ENCODE data around the gene TWIST2. TPM values are rescaled to one million over a fixed set of nuclear protein-coding genes. Genes with fewer than 3 reads are reported as not detected.

The TWIST2 gene
- polyA plus RNA-seq, 1 donor = 4.9 TPM

GRCh38 chr2:238947920-238948710 lies 100.2 kb downstream of the TWIST2 start:
- DNase-seq = no peak
- Histone ChIP-seq H3K4me1 (ENCODE audit: control insufficient read depth, insufficient read depth, low read length) (no peaks in the 10 kb centered on the region), H3K4me3 (ENCODE audit: low read length) (no peak overlapping the region), H3K27me3 (ENCODE audit: control insufficient read depth, insufficient read depth, low read length) (no peaks in the 10 kb centered on the region), H3K36me3 (ENCODE audit: control insufficient read depth, insufficient read depth, low read length) (no peaks in the 10 kb centered on the region), H3K27ac (ENCODE audit: low read length) (no peak overlapping the region), H3K9me3 (ENCODE audit: control insufficient read depth, low read depth, low read length) (no peaks in the 10 kb centered on the region)
- 89% methylated on average over 3 of the region's 10 CpGs for WGBS (ENCODE audit: insufficient coverage, low lambda C conversion rate)

GRCh38 chr2:238948765-238949641 lies 101.1 kb downstream of the TWIST2 start:
- WGBS (ENCODE audit: insufficient coverage, low lambda C conversion rate) = no CpG with 5 or more reads among the region's 7 CpGs
- no peaks in the 10 kb centered on the region for H3K27me3 ChIP-seq (ENCODE audit: control insufficient read depth, insufficient read depth, low read length)
- H3K36me3 ChIP-seq (ENCODE audit: control insufficient read depth, insufficient read depth, low read length) = no peaks in the 10 kb centered on the region
- no peaks in the 10 kb centered on the region for H3K4me1 ChIP-seq (ENCODE audit: control insufficient read depth, insufficient read depth, low read length)
- no peak overlapping the region for H3K4me3 ChIP-seq (ENCODE audit: low read length)
- no peaks in the 10 kb centered on the region for H3K9me3 ChIP-seq (ENCODE audit: control insufficient read depth, low read depth, low read length)
- no peak overlapping the region for H3K27ac ChIP-seq (ENCODE audit: low read length)
- DNase-seq = no peak

- DNase-seq = no peak
- Histone ChIP-seq H3K9me3 (ENCODE audit: control insufficient read depth, low read depth, low read length) (no peaks in the 10 kb centered on the region), H3K4me3 (ENCODE audit: low read length) (no peak overlapping the region), H3K36me3 (ENCODE audit: control insufficient read depth, insufficient read depth, low read length) (no peaks in the 10 kb centered on the region), H3K27me3 (ENCODE audit: control insufficient read depth, insufficient read depth, low read length) (no peaks in the 10 kb centered on the region), H3K4me1 (ENCODE audit: control insufficient read depth, insufficient read depth, low read length) (no peaks in the 10 kb centered on the region), H3K27ac (ENCODE audit: low read length) (no peak overlapping the region)
- WGBS (ENCODE audit: insufficient coverage, low lambda C conversion rate) = no CpG with 5 or more reads among the region's 10 CpGs
Measured at GRCh38 chr2:238949710-238950345, 101.9 kb downstream of the TWIST2 start.

- DNase-seq = no peak
- no CpG with 5 or more reads among the region's 13 CpGs for WGBS (ENCODE audit: insufficient coverage, low lambda C conversion rate)
Measured at GRCh38 chr2:238950551-238950950, 102.7 kb downstream of the TWIST2 start.

GRCh38 chr2:238952261-238952919 lies 104.5 kb downstream of the TWIST2 start:
- Histone ChIP-seq H3K4me1 (ENCODE audit: control insufficient read depth, insufficient read depth, low read length) (no peaks in the 10 kb centered on the region), H3K27me3 (ENCODE audit: control insufficient read depth, insufficient read depth, low read length) (no peaks in the 10 kb centered on the region), H3K36me3 (ENCODE audit: control insufficient read depth, insufficient read depth, low read length) (no peaks in the 10 kb centered on the region), H3K27ac (ENCODE audit: low read length) (no peak overlapping the region), H3K9me3 (ENCODE audit: control insufficient read depth, low read depth, low read length) (no peaks in the 10 kb centered on the region), H3K4me3 (ENCODE audit: low read length) (no peak overlapping the region)
- 69% methylated on average over 3 of the region's 5 CpGs for WGBS (ENCODE audit: insufficient coverage, low lambda C conversion rate)
- DNase-seq = no peak

More at GRCh38 chr2:238950551-238950950, 102.7 kb downstream of the TWIST2 start:
- Histone ChIP-seq H3K36me3 (ENCODE audit: control insufficient read depth, insufficient read depth, low read length) (no peaks in the 10 kb centered on the region), H3K27ac (ENCODE audit: low read length) (no peak overlapping the region), H3K27me3 (ENCODE audit: control insufficient read depth, insufficient read depth, low read length) (no peaks in the 10 kb centered on the region), H3K4me3 (ENCODE audit: low read length) (no peak overlapping the region), H3K9me3 (ENCODE audit: control insufficient read depth, low read depth, low read length) (no peaks in the 10 kb centered on the region), H3K4me1 (ENCODE audit: control insufficient read depth, insufficient read depth, low read length) (no peaks in the 10 kb centered on the region)

- no CpG with 5 or more reads among the region's 12 CpGs for WGBS (ENCODE audit: insufficient coverage, low lambda C conversion rate)
- Histone ChIP-seq H3K36me3 (ENCODE audit: control insufficient read depth, insufficient read depth, low read length) (no peaks in the 10 kb centered on the region), H3K27ac (ENCODE audit: low read length) (no peak overlapping the region), H3K27me3 (ENCODE audit: control insufficient read depth, insufficient read depth, low read length) (no peaks in the 10 kb centered on the region), H3K9me3 (ENCODE audit: control insufficient read depth, low read depth, low read length) (no peaks in the 10 kb centered on the region), H3K4me3 (ENCODE audit: low read length) (no peak overlapping the region), H3K4me1 (ENCODE audit: control insufficient read depth, insufficient read depth, low read length) (no peaks in the 10 kb centered on the region)
- no peak for DNase-seq
Measured at GRCh38 chr2:238954841-238955591, 107.1 kb downstream of the TWIST2 start.

GRCh38 chr2:238955648-238956531 lies 108.0 kb downstream of the TWIST2 start:
- Histone ChIP-seq H3K4me3 (ENCODE audit: low read length) (no peak overlapping the region), H3K9me3 (ENCODE audit: control insufficient read depth, low read depth, low read length) (no peaks in the 10 kb centered on the region), H3K4me1 (ENCODE audit: control insufficient read depth, insufficient read depth, low read length) (no peaks in the 10 kb centered on the region), H3K36me3 (ENCODE audit: control insufficient read depth, insufficient read depth, low read length) (no peaks in the 10 kb centered on the region), H3K27ac (ENCODE audit: low read length) (no peak overlapping the region), H3K27me3 (ENCODE audit: control insufficient read depth, insufficient read depth, low read length) (no peaks in the 10 kb centered on the region)
- DNase-seq = no peak
- no CpG with 5 or more reads among the region's 10 CpGs for WGBS (ENCODE audit: insufficient coverage, low lambda C conversion rate)

- Histone ChIP-seq H3K4me1 (ENCODE audit: control insufficient read depth, insufficient read depth, low read length) (no peaks in the 10 kb centered on the region), H3K9me3 (ENCODE audit: control insufficient read depth, low read depth, low read length) (no peaks in the 10 kb centered on the region), H3K27ac (ENCODE audit: low read length) (no peak overlapping the region), H3K4me3 (ENCODE audit: low read length) (no peak overlapping the region), H3K27me3 (ENCODE audit: control insufficient read depth, insufficient read depth, low read length) (no peaks in the 10 kb centered on the region), H3K36me3 (ENCODE audit: control insufficient read depth, insufficient read depth, low read length) (no peaks in the 10 kb centered on the region)
- DNase-seq = no peak
- WGBS (ENCODE audit: insufficient coverage, low lambda C conversion rate) = no CpG with 5 or more reads among the region's 3 CpGs
Measured at GRCh38 chr2:238956676-238957075, 108.8 kb downstream of the TWIST2 start.
